NCI-H2107 (cell line): ENCODE data around the gene TFPT.

ENCODE experiments used
- DNase-seq: peaks from one replicate; lab custom pipeline; 2025; lab: John Stamatoyannopoulos, UW

Gene TFPT

DNA sequence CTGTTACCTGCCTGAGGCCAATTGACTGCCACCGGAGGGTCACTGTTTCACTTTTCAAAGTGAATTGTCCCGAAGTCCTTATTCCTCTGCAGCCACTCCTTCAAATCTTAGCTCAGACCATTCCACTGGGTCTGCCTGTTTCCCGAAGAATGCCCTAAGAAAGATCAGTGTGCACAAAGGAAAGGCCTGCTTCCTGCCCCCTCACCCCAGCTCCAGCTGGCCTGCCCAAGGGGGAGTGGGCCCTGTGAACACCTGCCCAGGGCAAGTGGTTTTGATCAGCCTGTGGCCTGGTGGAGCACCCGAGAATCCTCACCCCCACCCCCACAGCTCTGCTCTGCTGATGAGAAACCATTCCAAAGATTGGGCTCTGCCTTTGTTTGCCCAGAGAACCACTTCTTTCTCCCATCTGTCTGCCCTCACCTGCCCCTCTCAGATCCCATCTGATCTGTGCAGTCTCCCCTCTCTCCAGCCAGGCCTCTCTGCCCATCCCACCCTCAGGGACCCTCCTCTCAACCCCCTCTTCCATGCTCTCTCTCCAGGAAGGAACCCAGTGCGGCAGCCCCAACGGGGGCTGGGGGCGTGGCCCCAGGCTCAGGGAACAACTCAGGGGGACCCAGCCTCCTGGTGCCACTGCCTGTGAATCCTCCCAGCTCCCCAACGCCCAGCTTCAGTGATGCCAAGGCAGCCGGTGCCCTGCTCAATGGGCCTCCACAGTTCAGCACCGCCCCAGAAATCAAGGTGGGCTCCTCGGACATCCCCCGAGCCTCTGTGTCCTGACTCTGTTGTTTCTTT lies 33.8 kb upstream of the TFPT start:
- no peak for DNase-seq

DNA sequence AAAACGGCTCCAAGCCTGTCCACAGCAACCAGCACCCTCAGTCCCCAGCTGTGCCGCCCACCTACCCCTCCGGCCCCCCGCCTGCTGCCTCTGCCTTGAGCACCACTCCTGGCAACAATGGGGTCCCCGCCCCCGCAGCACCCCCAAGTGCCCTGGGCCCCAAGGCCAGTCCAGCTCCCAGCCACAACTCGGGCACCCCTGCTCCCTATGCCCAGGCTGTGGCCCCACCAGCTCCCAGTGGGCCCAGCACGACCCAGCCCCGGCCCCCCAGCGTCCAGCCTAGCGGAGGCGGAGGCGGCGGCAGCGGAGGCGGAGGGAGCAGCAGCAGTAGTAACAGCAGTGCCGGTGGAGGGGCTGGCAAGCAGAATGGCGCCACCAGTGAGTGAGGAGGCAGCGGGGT lies 32.7 kb upstream of the TFPT start:
- no peak for DNase-seq

DNA sequence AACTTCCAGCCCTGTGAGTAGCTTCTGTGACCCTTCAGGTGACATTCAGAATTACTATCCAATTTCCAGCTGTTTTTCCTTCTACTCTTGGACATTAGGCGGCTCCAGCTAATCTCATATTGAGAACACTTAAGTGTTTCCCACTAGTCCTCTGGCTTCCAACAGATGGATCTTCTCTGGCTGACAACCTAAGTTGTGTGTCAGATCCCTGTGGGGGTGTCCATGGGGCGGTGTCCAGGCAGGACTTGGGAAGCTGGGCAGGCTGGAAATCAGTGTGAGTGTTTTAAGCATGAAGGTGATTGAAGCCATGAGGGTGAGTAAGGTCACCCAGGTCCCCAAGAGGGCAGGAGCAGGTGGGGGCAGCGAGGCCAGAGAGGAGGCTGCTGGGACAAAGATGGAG lies 32.2 kb upstream of the TFPT start:
- no peak for DNase-seq

DNA sequence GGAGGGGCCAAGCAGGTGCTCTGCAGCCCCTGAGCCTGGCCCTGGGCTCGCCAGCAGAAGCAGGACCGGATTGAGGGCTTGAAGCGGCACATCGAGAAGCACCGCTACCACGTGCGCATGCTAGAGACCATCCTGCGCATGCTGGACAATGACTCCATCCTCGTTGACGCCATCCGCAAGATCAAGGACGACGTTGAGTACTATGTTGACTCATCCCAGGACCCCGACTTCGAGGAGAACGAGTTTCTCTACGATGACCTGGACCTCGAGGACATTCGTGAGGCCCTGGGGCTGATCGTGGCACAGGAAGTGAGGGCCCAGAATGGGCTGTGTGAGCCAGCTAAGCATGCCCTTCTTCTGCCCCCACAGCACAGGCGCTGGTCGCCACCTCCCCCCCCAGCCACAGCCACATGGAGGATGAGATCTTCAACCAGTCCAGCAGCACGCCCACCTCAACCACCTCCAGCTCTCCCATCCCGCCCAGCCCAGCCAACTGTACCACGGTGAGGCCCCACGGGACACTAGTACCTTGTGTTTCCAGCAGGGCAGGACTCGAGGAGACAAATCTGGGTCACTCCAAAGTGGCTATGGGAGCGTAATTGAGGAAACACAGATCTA lies 30.2 kb upstream of the TFPT start:
- DNase-seq, result no peak

DNA sequence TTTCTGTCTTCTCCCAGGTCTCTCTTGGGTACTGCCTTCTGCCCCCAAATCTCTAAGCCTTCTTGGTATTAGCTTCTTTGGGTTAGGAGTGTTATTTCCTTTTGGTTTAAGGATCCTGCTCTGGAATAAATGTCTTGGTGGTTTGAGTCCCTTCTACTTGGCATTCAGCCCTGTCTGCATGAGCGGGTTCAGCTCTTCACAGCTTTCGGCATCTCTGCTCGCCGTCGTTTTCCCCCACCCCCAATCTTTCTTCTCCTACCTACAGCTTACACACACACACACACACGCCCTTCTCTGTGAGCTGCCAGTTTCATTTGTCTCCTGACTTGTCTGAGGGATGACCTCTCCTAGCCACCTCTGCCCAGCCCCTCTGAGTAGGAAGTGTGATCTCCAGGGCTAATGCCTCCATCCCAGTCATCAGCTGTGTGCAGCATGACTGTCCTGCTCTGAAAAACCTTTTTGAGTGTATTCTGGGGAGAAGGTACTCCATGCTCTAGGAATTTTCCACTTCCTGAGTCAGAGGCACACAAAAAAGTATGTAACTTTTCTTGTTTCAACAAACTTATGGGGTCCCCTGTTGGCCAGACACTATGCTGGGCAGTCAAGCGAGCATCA lies 26.8 kb upstream of the TFPT start:
- no peak for DNase-seq

DNA sequence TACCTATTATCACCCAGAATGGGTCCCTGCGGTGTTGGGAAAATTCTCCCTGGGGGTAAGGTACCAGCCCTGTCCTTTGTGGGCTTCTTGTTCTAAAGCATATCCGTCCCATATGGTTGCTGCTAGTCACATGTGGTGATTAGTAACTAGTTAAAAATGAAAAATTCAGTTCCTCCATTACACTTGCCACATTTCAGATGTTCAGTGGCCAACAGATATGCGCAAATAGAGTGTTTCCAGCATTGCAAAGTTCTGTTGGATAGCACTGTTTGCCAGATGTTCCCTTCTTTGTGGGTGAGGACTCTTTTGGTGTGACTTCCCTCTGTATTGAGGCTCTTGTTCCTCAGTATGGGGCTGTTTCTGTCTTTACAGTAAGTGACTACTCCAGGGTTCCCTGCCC lies 25.9 kb upstream of the TFPT start:
- DNase-seq, result no peak

DNA sequence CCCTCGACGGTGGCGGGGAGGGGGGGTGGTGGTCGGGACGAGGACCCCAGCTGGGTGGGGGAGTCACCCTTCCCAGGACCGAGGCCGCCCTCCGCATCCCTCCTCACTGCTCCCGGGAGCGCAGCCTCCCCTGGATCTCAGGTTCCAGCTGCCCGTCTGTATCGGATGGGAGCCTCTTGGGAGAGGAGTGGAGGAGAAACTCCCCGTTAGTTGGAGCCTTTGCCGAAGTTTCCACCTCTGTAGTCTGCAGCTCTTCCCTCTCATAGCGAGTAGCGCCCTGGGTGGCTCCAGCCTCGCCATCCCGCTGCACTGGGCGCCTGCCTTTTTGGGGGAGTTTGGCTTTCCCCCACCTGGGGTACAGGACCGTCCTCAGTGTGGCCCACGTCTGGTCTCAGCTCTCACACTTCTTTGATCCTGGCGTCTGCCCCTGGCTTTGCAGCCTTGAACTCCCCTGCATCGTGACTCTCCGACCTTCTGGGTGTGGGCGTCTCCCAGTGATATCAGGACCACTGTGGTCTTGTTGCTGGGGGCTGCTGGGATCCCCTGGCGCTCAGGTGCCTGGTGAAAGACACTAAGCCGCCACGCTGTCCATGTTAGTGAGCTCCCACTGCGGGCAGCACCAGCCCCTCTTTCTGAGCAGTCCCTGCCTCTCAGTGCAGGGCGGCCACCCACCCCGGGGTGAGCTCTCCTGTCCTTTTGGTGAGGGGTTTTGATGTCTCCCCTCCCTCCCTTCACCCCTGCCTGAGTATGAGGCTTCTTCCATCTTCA lies 23.2 kb upstream of the TFPT start:
- no peak for DNase-seq

DNA sequence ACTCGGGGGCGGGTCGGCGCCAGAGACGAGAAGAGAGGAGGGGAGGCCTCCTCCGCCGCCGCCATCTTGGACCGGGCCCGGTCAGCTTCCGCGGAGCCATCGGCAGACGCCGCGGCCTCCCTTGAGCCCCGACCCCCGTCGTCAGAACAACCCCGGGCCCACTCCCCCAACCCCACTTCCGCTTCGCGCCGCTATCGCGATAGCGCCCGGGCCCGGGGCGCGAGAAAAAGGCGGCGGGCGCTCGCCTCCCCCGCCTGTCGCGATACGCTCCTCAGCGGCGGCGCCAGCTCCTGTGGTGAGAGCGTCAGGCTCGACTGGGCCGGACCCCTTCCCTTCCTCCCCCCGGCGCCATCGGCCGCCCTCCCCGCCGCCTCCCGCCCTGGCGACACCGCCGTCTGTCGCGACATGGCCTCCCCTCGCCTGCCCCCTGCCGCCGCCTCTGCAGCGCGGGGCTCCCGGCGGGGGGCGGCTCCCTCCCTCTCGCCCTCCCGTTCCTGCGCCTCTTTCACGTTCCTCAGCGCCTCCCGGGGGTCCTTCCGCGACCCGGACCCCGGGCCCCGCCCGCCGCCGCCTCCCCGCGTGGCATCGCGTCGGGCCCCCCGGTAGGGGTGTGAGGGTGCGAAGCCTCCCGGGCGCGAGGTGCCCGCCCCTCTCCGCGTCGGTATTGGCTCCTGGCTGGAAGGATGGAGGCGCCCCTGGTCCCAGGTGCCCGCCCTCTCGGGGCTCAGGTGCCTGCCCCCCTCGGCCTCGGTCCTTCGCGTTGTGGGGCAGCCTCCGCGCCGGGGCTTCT lies 22.4 kb upstream of the TFPT start, which contains the start of gene CNOT3:
Gene CNOT3 (plus strand): TSS at position 64 of the 790 bp plus-strand sequence. CDS start 5,217 bp downstream, outside the sequence.
- DNase-seq, result no peak

DNA sequence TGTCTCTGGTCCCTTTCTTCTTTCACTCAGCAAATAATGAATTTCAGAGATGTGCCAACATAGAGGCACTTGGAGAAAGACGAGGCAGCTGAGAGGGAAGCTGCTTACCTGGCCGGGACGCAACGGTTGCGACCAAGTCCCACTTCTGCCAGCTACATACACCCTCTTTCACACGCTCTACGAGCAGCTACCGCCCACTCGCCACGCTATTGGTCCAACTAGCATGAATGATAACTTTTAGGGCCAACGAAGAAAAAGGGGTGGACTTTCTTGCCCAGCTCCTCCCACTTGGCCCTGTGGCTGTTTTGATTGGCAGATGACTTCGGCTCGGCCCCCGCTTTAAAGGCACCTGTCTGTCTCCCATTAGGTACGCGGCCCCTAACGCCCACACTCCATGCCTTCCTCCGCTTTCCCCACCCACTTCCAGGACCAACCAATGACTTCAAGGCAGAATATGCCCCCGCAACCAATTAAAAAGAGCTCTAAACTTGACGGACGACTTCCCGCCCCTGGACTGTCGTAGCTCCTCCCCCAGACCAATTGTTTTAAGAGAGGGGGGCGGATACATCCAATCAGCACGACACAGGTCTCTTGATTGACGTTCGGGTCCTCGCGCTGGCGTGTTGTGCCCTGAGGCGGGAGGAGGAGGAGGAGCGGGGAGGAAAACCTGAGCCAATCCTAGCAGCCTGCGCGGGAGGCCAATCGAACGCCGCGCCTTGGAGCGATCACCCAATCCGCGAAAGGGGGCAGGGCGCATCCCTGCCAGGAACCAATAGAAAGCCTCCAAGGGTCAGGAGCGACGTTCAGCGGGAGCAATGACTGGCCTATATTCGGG lies 21.6 kb upstream of the TFPT start:
- peak; percentile 99 for DNase-seq

DNA sequence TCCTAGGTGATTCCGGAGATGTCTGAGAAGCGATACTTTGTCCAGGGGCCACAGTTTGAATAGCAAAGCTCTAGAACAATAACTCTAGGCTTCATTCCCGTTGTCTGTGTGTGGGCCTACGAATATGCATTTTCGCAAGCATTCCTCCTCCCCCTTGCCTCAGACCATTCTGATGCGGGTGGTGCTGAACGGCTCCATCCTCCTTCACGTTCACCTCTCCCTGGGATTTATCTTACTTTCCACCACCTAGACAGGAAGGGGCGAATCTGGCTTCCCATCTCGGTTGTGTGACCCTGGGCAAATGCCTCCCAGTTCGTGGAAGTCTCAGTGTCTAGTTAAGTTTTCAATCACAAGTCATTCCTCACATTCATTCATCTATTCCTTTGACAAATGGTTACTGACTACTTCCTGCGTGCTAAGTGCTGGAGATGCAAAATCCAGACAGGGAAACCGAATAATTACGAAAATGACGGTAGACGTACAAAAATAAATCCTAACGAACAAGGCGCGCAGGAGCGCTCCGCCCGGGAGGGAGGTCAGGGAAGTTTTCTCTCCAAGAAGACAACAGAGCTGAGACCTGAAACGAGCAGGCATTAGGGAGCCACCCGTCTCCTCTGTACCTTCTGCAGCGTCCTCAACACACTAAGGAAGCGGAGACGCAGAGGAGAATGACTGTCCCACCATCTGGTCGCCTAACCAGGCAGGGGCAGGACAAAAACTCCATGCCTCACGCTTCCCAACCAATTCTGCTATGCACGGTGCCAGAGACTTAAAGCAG lies 20.8 kb upstream of the TFPT start:
- no peak for DNase-seq

DNA sequence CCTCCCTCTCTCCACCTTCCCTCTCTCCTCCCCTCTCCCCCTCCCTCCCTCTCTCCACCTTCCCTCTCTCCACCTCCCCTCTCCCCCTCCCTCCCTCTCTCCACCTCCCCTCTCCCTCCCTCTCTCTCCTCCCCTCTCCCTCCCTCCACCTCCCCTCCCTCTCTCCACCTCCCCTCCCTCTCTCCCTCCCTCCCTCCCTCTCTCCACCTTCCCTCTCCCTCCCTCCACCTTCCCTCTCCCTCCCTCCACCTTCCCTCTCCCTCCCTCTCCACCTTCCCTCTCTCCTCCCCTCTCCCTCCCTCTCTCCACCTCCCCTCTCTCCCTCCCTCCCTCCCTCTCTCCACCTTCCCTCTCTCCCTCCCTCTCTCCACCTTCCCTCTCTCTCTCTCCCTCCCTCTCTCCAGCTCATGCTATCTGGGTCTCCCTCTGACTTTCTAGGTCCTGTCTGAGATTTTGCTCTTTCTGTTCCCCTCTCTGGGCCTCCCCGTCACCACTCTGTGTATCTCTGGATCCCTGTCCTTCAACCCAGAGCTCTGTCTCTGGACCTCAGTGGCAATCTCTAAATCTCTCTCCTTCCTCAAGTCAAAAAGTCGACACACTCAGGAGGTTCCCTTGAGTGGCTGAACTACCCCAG lies 18.6 kb upstream of the TFPT start:
- DNase-seq, result no peak

DNA sequence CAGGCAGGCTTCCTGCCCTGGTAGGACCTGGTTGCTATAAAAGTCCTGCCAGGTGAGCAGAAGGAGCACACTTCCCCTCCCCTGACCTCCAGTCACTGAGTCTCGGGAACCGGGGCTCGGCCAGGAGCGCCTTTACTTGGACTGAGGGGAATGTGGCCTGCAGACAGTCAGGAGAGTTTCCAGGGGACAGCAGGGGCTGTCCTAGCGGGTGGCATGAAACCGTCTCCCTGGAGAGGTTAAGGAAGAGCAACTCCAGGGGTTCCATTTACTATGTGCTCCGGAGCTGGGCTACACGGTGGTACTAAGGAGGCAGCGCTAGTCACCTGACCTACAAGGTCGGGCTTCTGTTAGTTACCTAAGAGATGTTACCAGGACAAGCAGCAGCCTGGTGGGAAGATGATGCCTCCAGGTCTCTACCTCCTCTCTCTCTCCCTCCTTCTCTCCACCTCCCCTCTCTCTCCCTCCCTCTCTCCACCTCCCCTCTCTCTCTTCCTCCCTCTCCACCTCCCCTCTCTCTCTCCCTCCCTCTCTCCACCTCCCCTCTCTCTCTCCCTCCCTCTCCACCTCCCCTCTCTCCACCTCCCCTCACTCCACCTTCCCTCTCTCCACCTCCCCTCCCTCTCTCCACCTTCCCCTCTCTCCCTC lies 18.0 kb upstream of the TFPT start:
- DNase-seq, result no peak

DNA sequence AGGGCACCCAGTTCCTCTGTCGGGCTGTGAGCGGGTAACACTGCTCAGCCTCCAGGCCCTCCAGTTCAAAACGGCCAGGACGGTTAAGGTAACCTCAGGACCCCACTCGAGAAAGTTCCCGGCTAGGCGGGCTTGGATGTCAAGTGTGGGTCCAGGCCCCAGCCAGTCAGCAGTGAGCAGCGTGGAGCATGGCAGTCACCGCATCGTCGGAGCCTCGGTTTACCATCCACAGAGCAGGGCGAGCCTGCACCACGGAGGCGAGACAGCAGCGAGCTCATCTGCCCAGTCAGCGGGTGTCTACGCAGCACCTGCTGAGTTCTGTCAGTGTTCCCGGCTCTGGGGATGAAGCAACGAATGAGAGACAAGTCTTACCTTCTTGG lies 14.2 kb upstream of the TFPT start:
- DNase-seq, result no peak

DNA sequence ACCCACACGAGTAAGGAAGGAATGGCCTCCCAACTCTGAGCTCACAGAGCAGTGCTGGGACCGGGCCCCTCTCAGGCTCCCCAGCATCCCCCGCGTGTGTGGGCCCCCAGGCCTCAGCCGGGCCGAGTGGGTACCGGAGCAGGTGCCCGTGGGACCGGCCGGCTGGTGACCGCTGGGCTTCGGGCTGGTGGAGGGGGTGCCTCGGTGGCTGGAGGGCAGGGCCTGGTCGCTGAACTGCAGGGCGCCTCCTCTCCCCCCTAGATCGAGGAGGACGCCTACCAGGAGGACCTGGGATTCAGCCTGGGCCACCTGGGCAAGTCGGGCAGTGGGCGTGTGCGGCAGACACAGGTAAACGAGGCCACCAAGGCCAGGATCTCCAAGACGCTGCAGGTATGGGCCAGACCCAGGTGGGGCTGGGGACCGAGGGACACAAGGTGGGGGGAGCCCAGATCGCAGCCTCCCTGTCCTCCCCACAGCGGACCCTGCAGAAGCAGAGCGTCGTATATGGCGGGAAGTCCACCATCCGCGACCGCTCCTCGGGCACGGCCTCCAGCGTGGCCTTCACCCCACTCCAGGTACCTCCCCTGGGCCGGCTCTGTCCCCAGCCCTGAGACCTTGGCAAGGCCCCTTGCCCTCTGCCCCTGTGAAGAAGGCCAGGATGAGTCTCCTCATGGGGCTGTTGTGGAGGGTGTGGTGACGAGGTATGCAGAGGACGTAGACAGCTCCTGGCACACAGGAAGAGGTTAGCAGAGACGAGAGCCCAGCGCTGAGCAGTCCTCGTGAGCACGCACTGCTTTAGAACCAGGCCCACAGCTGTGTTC lies 13.5 kb upstream of the TFPT start:
- DNase-seq, result no peak

DNA sequence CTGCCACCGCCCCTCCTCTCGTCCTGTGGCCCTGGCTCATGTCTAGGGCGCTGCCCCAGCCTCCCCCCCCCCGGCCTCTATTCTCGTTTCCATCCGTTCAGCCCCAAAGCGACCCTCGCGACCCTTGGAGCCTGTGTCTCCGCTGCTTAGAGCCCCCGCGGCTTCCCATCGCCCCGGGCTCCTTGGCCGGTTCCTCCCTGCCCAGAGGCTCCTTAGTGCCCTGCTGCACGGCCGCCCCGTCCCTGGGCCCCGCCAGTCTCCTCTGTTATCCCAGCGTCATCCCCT lies 12.9 kb upstream of the TFPT start:
- no peak for DNase-seq

DNA sequence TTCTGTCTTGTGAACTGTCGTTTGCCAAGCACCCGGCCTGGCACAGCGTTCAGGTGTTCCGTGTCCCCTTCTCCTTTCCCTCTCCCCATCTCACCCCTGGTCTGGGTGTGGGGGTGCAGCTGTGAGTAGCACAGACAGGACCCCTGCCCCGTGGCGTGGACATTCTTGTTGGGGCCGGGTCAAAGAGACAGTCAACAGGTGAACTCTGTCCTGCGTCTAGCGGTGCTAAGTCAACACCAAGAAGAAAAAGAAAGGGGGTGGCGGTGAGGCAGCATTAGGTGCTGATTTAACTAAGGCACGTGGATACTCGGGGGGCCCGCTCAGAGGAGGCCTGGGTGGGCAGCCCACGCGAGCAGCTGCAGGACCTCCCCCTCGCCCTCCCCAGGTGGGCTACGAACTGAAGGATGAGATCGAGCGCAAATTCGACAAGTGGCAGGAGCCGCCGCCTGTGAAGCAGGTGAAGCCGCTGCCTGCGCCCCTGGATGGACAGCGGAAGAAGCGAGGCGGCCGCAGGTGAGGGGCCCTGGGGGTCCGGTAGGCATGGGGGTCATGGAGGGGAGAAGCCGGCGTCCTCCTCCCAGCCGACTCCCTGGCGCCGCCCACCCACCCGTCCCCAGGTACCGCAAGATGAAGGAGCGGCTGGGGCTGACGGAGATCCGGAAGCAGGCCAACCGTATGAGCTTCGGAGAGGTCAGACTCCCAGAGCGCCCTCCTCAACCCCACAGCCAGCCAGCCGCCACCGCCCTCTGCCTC lies 12.4 kb upstream of the TFPT start:
- DNase-seq, result no peak

DNA sequence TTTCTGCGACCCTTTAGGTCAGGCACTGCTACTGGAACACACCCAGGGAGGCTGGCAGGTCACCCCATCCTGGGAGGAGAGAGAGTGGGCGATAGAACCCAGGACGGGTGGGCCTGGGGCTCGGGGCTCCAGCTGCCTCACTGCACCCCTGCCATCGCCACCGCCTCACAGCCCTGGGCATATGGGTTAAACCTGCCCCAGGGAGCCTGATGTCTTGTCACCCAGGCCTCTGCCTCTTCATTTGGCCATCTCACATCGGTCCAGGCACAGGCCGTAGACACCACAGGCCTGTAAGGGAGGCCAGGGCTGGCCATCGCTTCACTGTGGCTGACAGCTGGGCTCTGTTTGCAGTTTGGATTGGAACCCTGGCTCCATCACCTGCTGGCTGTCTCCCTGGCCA lies 10.3 kb upstream of the TFPT start:
- no peak for DNase-seq

DNA sequence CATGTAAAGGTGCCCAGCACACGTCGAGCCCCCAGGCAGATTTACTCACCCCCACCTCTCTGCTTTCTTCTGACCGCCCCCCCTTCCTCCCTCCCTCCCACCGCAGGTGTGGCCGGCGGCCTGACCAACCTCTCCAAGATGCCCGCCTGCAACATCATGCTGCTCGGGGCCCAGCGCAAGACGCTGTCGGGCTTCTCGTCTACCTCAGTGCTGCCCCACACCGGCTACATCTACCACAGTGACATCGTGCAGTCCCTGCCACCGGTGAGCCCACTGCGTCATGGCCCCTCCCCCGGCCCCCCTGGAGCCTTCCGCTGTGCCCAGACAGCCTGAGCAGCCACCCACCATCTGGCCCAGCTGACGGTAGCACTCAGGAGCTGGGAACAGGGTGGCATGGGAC lies 8.9 kb upstream of the TFPT start:
- no peak for DNase-seq
